Endothelial cell of umbilical vein (primary cell): ENCODE data around the gene TOM1L2. TPM values are rescaled to one million over a fixed set of nuclear protein-coding genes. Genes with fewer than 3 reads are reported as not detected.

Experiments
- BruUV-seq: library from RNA; stranded (reverse); fragments of 400-500 nt; replicated peaks from 2 replicates; lab custom pipeline; 2021; lab: Mats Ljungman, UMichigan
- CTCF ChIA-PET: fragments of 300-600, 350-600 bp; sonication (Branson Sonifier 250); formaldehyde crosslinking; loops from one replicate; lab custom pipeline; 2021; ENCODE audit warnings: antibody characterized with exemption, inconsistent platforms; lab: Charles Lee
- POLR2A ChIA-PET: fragments of 300-600, 350-600 bp; sonication (Branson Sonifier 250); formaldehyde crosslinking; loops from one replicate; lab custom pipeline; 2021; ENCODE audit warnings: antibody characterized with exemption, inconsistent platforms; lab: Charles Lee
- DNase-seq: peaks from one replicate; pipeline ENCODE4 v3.0.0-alpha.2; 2011; ENCODE audit warnings: low read depth, low spot score
- FAIRE-seq: peaks from 2 replicates; lab custom pipeline; 2011; peaks lifted over from hg19 to GRCh38; lab: Jason Lieb, UNC
- H2AFZ ChIP-seq: 2 replicates; pipeline ENCODE4 v1.6.0; 2012; ENCODE audit warnings: low read depth, low read length, control low read depth, inconsistent platforms
- H3K27ac ChIP-seq: 2 replicates; pipeline ENCODE4 v1.5.1; 2011; ENCODE audit warnings: low read depth, mild to moderate bottlenecking, control low read depth, low read length, moderate library complexity; ENCODE audit not compliant: insufficient read depth
- H3K27me3 ChIP-seq, 2 experiments: 2 replicates each; pipeline versions ENCODE4 v1.6.0 to v1.6.1; 2011; ENCODE audit warnings: low read length in 2 of 2, mixed read lengths in 1 of 2; ENCODE audit not compliant: control insufficient read depth in 2 of 2, insufficient read depth in 2 of 2
- H3K36me3 ChIP-seq, 2 experiments: 2 replicates in 1 of 2; 3 replicates in 1 of 2; pipeline ENCODE4 v1.5.1; 2011; ENCODE audit warnings: low read length in 2 of 2, mild to moderate bottlenecking in 1 of 2, moderate library complexity in 1 of 2; ENCODE audit not compliant: control insufficient read depth in 2 of 2, insufficient read depth in 2 of 2; ENCODE audit errors: extremely low read depth in 1 of 2
- H3K4me1 ChIP-seq: 3 replicates; pipeline ENCODE4 v1.5.1; 2011; ENCODE audit warnings: mild to moderate bottlenecking, low read length; ENCODE audit not compliant: control insufficient read depth, insufficient read depth; ENCODE audit errors: extremely low read depth
- H3K4me2 ChIP-seq: 2 replicates; pipeline ENCODE4 v1.6.1; 2011; ENCODE audit warnings: low read length, control low read depth, mixed read lengths; ENCODE audit not compliant: insufficient read depth
- H3K4me3 ChIP-seq, 3 experiments: fragments of 200-600 bp in 1 of 3; sonication (generic), shearing (Covaris generic) in 1 of 3; replicated peaks in 1 of 3; 2 replicates each; pipeline ENCODE4 v1.5.1; 2011 to 2016; ENCODE audit warnings: control low read depth in 3 of 3, low read length in 3 of 3, mild to moderate bottlenecking in 2 of 3, inconsistent platforms in 1 of 3, low read depth in 1 of 3, moderate library complexity in 1 of 3; ENCODE audit not compliant: insufficient read depth in 1 of 3
- H3K79me2 ChIP-seq: 2 replicates; pipeline ENCODE4 v1.6.0; 2012; ENCODE audit warnings: low read length, inconsistent platforms; ENCODE audit not compliant: control insufficient read depth, insufficient read depth
- H3K9ac ChIP-seq: replicated peaks from 2 replicates; pipeline ENCODE3; 2011; ENCODE audit warnings: low read length, control low read depth; ENCODE audit not compliant: insufficient read depth; ENCODE audit errors: extremely low read depth
- H3K9me1 ChIP-seq: replicated peaks from 3 replicates; pipeline ENCODE4 v1.6.0; 2011; ENCODE audit warnings: mild to moderate bottlenecking, low read length; ENCODE audit not compliant: control insufficient read depth, insufficient read depth; ENCODE audit errors: extremely low read depth
- H3K9me3 ChIP-seq: replicated peaks from 2 replicates; pipeline ENCODE4 v1.5.1; 2012; ENCODE audit warnings: low read length, inconsistent platforms; ENCODE audit not compliant: control insufficient read depth, insufficient read depth
- H4K20me1 ChIP-seq: replicated peaks from 2 replicates; pipeline ENCODE3; 2011; ENCODE audit warnings: mild to moderate bottlenecking, low read length; ENCODE audit not compliant: control insufficient read depth, insufficient read depth; ENCODE audit errors: extremely low read depth
- EZH2 ChIP-seq: IDR thresholded peaks from 2 replicates; pipeline ENCODE4 v1.6.1; 2012; ENCODE audit warnings: borderline replicate concordance, low read depth, mild to moderate bottlenecking, moderate library complexity, low read length, inconsistent platforms; ENCODE audit not compliant: severe bottlenecking
- FOS ChIP-seq: IDR thresholded peaks from 2 replicates; pipeline ENCODE4 v1.6.1; 2011; ENCODE audit warnings: mild to moderate bottlenecking, low read length, moderate library complexity, borderline replicate concordance; ENCODE audit not compliant: insufficient read depth
- GATA2 ChIP-seq: IDR thresholded peaks from 2 replicates; pipeline ENCODE4 v1.7.0; 2011; ENCODE audit warnings: low read depth, mild to moderate bottlenecking, moderate library complexity, mixed read lengths, low read length; ENCODE audit not compliant: insufficient read length, insufficient read depth
- JUN ChIP-seq: IDR thresholded peaks from 2 replicates; pipeline ENCODE4 v1.6.1; 2011; ENCODE audit warnings: borderline replicate concordance, low read depth; ENCODE audit not compliant: insufficient read length, insufficient read depth
- MYC ChIP-seq: IDR thresholded peaks from one replicate; pipeline ENCODE4 v1.6.1; 2011; ENCODE audit warnings: mild to moderate bottlenecking, low read depth, low read length
- POLR2A ChIP-seq: IDR thresholded peaks from 2 replicates; pipeline ENCODE4 v1.6.1; 2012; ENCODE audit warnings: low read depth, mild to moderate bottlenecking, control low read depth, low read length
- POLR2AphosphoS5 ChIP-seq: IDR thresholded peaks from 2 replicates; pipeline ENCODE4 v1.6.1; 2012; ENCODE audit warnings: low read depth, mild to moderate bottlenecking, control low read depth, low read length, moderate library complexity; ENCODE audit not compliant: insufficient read depth
- dilution Hi-C: fragments of 300-500 bp; cut with MboI; formaldehyde crosslinking; loops from one replicate; pipeline ENCODE4 v1.15.0; 2019; ENCODE audit warnings: low sequenced_read_pairs; ENCODE audit not compliant: extremely low pct_ligation_motif_present
- intact Hi-C: fragments of 100-400 bp; cut with micrococcal nuclease; formaldehyde crosslinking; loops from one replicate; pipeline ENCODE4 v1.10.0; 2022
- polyA plus RNA-seq, 4 experiments: library from polyadenylated mRNA; depleted of rRNA in 3 of 4; stranded (reverse) in 3 of 4; unstranded in 1 of 4; fragments of >200 nt; gene quantifications; 2 replicates each; pipeline versions ENCODE4 v1.2.1 to v1.2.3, GENCODE V29; 2011 to 2012; ENCODE audit warnings: missing spikeins in 1 of 4
- total RNA-seq: library from RNA; stranded (reverse); gene quantifications from 2 replicates; pipeline ENCODE4 v1.2.3, GENCODE V29; 2021
- TF ChIP-seq, protein P1 (sequence below), 2 donors: IDR thresholded peaks; 1 replicate in 1 of 2; 2 replicates in 1 of 2; pipeline ENCODE4 v1.5.1; 2011; ENCODE audit warnings: low read length in 2 of 2, mild to moderate bottlenecking in 2 of 2, moderate library complexity in 2 of 2, control low read depth in 1 of 2, inconsistent platforms in 1 of 2, low read depth in 1 of 2; ENCODE audit not compliant: insufficient read depth in 1 of 2; ENCODE audit errors: extremely low read depth in 1 of 2

Gene TOM1L2
- total and polyA plus RNA-seq, 2 donors (not counting 3 experiments of a cell fraction or from before 2014, with no cell fraction given) = 31.7 to 37.6 TPM

GRCh38 chr17:17818088-17818526, 154.1 kb downstream of the TOM1L2 start:
- dilution Hi-C loops = no loop called here
- Histone ChIP-seq H4K20me1 (no peaks in the 10 kb centered on the region), H3K79me2 (peaks cover 22% of the 10 kb centered on the region), H3K9ac (no peak overlapping the region), H3K9me3 (no peaks in the 10 kb centered on the region), H3K4me3 (no peak overlapping the region), H2AFZ (no peak overlapping the region), H3K27me3 (no peaks in the 10 kb centered on the region), H3K36me3 (peaks cover 15 to 27% of the 10 kb centered on the region in 2 experiments), H3K27ac (no peak overlapping the region), H3K4me2 (no peak overlapping the region), H3K9me1 (no peaks in the 10 kb centered on the region), H3K4me1 (peaks cover 14% of the 10 kb centered on the region)
- no TSS peak for BruUV-seq
- TF ChIP-seq MYC (no peak), EZH2 (no peak), GATA2 (no peak)
- intact Hi-C loops = loop anchor here (5.0 kb wide), 1 partner anchor 611 kb away; the partner anchor contains the start of gene PLD6
- ChIA-PET CTCF (interaction anchor here (0.6 to 1.0 kb wide), 3 partner anchors 16 to 215 kb away, joined by 3 read pairs; no protein-coding TSS in a partner anchor), POLR2A (no interaction called here)
- peak; percentile 64 for FAIRE-seq
- DNase-seq = no peak

- Histone ChIP-seq H3K27me3 (no peaks in the 10 kb centered on the region), H3K9ac (no peak overlapping the region), H3K4me3 (no peak overlapping the region), H3K4me2 (no peak overlapping the region), H3K27ac (no peak overlapping the region), H3K36me3 (peaks cover 15 to 29% of the 10 kb centered on the region in 2 experiments), H4K20me1 (no peaks in the 10 kb centered on the region), H3K9me1 (no peaks in the 10 kb centered on the region), H3K79me2 (peaks cover 16% of the 10 kb centered on the region), H3K9me3 (no peaks in the 10 kb centered on the region), H3K4me1 (peaks cover 10% of the 10 kb centered on the region), H2AFZ (no peak overlapping the region)
- no peak for DNase-seq
- POLR2A ChIA-PET = no interaction called here
- FAIRE-seq = no peak
- intact Hi-C loops (loop anchor here (5.0 kb wide), 1 partner anchor 610 kb away; the partner anchor contains the start of gene PLD6), dilution Hi-C loops (no loop called here)
- BruUV-seq = no TSS peak
- CTCF ChIA-PET = interaction anchor here (1.0 kb wide), 2 partner anchors 16 to 216 kb away, joined by 3 read pairs; no protein-coding TSS in a partner anchor
- TF ChIP-seq MYC (no peak), POLR2A (no peak), POLR2AphosphoS5 (no peak), FOS (no peak), JUN (no peak)
- TF ChIP-seq, protein P1, sequence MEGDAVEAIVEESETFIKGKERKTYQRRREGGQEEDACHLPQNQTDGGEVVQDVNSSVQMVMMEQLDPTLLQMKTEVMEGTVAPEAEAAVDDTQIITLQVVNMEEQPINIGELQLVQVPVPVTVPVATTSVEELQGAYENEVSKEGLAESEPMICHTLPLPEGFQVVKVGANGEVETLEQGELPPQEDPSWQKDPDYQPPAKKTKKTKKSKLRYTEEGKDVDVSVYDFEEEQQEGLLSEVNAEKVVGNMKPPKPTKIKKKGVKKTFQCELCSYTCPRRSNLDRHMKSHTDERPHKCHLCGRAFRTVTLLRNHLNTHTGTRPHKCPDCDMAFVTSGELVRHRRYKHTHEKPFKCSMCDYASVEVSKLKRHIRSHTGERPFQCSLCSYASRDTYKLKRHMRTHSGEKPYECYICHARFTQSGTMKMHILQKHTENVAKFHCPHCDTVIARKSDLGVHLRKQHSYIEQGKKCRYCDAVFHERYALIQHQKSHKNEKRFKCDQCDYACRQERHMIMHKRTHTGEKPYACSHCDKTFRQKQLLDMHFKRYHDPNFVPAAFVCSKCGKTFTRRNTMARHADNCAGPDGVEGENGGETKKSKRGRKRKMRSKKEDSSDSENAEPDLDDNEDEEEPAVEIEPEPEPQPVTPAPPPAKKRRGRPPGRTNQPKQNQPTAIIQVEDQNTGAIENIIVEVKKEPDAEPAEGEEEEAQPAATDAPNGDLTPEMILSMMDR (IDR thresholded peaks at IDR 0.05; ENCODE audit: extremely low read depth in 1 of 2, insufficient read depth in 1 of 2, low read depth in 1 of 2, low read length in 2 of 2) = no peak
Observed at GRCh38 chr17:17817552-17817947, 154.7 kb downstream of the TOM1L2 start.
